ENCODE results near the gene AUH.
"Not testable (repeated sequence)": the region's sequence is repeated elsewhere in the genome, so short reads cannot be mapped to it uniquely, and the experiment has no call there.

AUH gene

GRCh38 chr9:91391818-91392217, 30.1 kb upstream of the AUH start:
- no peaks in the 10 kb centered on the region for H3K9me3 Mint-ChIP-seq
- H3K4me3 Mint-ChIP-seq = no peak overlapping the region
- H3K4me1 Mint-ChIP-seq (ENCODE audit: low read depth) = peaks cover 21% of the 10 kb centered on the region
- H3K36me3 Mint-ChIP-seq (ENCODE audit: low read depth) = no peaks in the 10 kb centered on the region
- no peak for DNase-seq
- H3K27ac Mint-ChIP-seq = no peak overlapping the region
- no peaks in the 10 kb centered on the region for H3K27me3 Mint-ChIP-seq

DNA sequence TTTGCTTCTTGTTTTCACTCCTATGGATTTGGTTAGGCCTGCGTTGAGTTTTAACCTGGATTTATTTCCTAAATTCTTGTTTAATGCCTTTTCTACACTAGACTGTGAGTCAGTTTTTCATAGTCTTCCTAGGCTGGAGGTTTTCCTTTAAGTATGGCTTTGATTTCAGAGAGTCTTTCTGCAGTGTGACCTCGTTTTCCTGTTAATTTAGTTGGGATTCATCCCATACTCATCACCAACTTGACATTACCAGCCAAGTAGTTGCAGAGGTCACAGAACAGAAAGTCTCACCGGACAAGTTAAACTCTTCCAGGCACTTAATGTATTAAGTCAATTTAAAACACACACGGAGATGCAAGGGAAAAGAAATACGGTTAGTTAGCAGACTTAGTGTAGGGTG, 29.7 kb upstream of the AUH start:
- no peak for DNase-seq
- no peaks in the 10 kb centered on the region for H3K27me3 Mint-ChIP-seq
- H3K9me3 Mint-ChIP-seq = no peaks in the 10 kb centered on the region
- H3K4me3 Mint-ChIP-seq = no peak overlapping the region
- no peak overlapping the region for H3K27ac Mint-ChIP-seq
- H3K4me1 Mint-ChIP-seq (ENCODE audit: low read depth) = peaks cover 20% of the 10 kb centered on the region
- H3K36me3 Mint-ChIP-seq (ENCODE audit: low read depth) = no peaks in the 10 kb centered on the region

DNA sequence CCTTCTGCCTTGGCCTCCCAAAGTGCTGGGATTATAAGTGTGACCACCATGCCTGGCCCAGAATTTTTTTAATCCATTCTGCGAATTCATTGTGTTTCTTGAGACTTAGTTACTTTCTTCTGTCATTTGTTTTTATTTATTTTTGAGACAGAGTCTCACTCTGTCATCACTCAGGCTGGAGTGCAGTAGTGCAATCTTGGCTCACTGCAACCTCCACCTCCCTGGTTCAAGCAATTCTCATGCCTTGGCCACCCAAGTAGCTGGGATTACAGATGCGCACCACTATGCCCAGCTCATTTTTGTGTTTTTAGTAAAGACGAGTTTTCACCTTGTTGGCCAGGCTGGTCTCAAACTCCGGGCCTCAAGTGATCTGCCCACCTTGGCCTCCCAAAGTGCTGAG, 28.0 kb upstream of the AUH start:
- H3K9me3 Mint-ChIP-seq, H3K4me3 Mint-ChIP-seq: not testable (repeated sequence)

GRCh38 chr9:91386765-91387164, 25.0 kb upstream of the AUH start:
- H3K36me3 Mint-ChIP-seq (ENCODE audit: low read depth) = no peaks in the 10 kb centered on the region
- no peak overlapping the region for H3K27ac Mint-ChIP-seq
- DNase-seq = no peak
- no peaks in the 10 kb centered on the region for H3K4me1 Mint-ChIP-seq (ENCODE audit: low read depth)
- no peaks in the 10 kb centered on the region for H3K9me3 Mint-ChIP-seq
- peaks cover 6% of the 10 kb centered on the region for H3K27me3 Mint-ChIP-seq
- no peak overlapping the region for H3K4me3 Mint-ChIP-seq

More for the DNA sequence above, 28.0 kb upstream of the AUH start:
- H3K27ac Mint-ChIP-seq; H3K27me3 Mint-ChIP-seq; DNase-seq; H3K4me1 Mint-ChIP-seq (ENCODE audit: low read depth); H3K36me3 Mint-ChIP-seq (ENCODE audit: low read depth): not testable (repeated sequence)

GRCh38 chr9:91384954-91385353, 23.2 kb upstream of the AUH start:
- H3K27ac Mint-ChIP-seq = no peak overlapping the region
- no peak overlapping the region for H3K4me3 Mint-ChIP-seq
- H3K9me3 Mint-ChIP-seq = no peaks in the 10 kb centered on the region
- H3K4me1 Mint-ChIP-seq (ENCODE audit: low read depth) = no peaks in the 10 kb centered on the region
- H3K27me3 Mint-ChIP-seq = peaks cover 15% of the 10 kb centered on the region
- no peak for DNase-seq
- H3K36me3 Mint-ChIP-seq (ENCODE audit: low read depth) = no peaks in the 10 kb centered on the region

GRCh38 chr9:91383577-91383976, 21.9 kb upstream of the AUH start:
- Mint-ChIP-seq H3K4me1 (ENCODE audit: low read depth) (no peaks in the 10 kb centered on the region), H3K27me3 (peaks cover 16% of the 10 kb centered on the region), H3K9me3 (no peaks in the 10 kb centered on the region), H3K4me3 (no peak overlapping the region), H3K27ac (no peak overlapping the region), H3K36me3 (ENCODE audit: low read depth) (no peaks in the 10 kb centered on the region)
- DNase-seq = no peak

GRCh38 chr9:91382298-91382697, 20.6 kb upstream of the AUH start:
- no peak for DNase-seq

GRCh38 chr9:91379426-91379825, 17.7 kb upstream of the AUH start:
- Mint-ChIP-seq H3K9me3 (peaks cover 4% of the 10 kb centered on the region), H3K27ac (no peak overlapping the region), H3K4me3 (no peak overlapping the region), H3K36me3 (ENCODE audit: low read depth) (no peaks in the 10 kb centered on the region), H3K27me3 (peaks cover 19% of the 10 kb centered on the region), H3K4me1 (ENCODE audit: low read depth) (peaks cover 6% of the 10 kb centered on the region)
- DNase-seq = no peak

More at GRCh38 chr9:91382298-91382697, 20.6 kb upstream of the AUH start:
- Mint-ChIP-seq H3K4me3 (no peak overlapping the region), H3K27ac (no peak overlapping the region), H3K36me3 (ENCODE audit: low read depth) (no peaks in the 10 kb centered on the region), H3K4me1 (ENCODE audit: low read depth) (no peaks in the 10 kb centered on the region), H3K9me3 (peaks cover 4% of the 10 kb centered on the region), H3K27me3 (peaks cover 16% of the 10 kb centered on the region)

GRCh38 chr9:91378695-91379127, 17.0 kb upstream of the AUH start:
- no peak for DNase-seq
- no peak overlapping the region for H3K27ac Mint-ChIP-seq
- peaks cover 4% of the 10 kb centered on the region for H3K9me3 Mint-ChIP-seq
- H3K4me3 Mint-ChIP-seq = no peak overlapping the region
- no peaks in the 10 kb centered on the region for H3K36me3 Mint-ChIP-seq (ENCODE audit: low read depth)
- peaks cover 6% of the 10 kb centered on the region for H3K4me1 Mint-ChIP-seq (ENCODE audit: low read depth)
- peaks cover 19% of the 10 kb centered on the region for H3K27me3 Mint-ChIP-seq

- not testable (repeated sequence) for H3K36me3 Mint-ChIP-seq (ENCODE audit: low read depth); H3K4me3 Mint-ChIP-seq; H3K27ac Mint-ChIP-seq; DNase-seq; H3K4me1 Mint-ChIP-seq (ENCODE audit: low read depth); H3K9me3 Mint-ChIP-seq
- H3K27me3 Mint-ChIP-seq = peaks cover 19% of the 10 kb centered on the region
Measured at GRCh38 chr9:91378054-91378453, 16.3 kb upstream of the AUH start.

GRCh38 chr9:91376239-91376638, 14.5 kb upstream of the AUH start:
- Mint-ChIP-seq H3K4me3 (no peak overlapping the region), H3K36me3 (ENCODE audit: low read depth) (no peaks in the 10 kb centered on the region), H3K27ac (no peak overlapping the region), H3K4me1 (ENCODE audit: low read depth) (peaks cover 6% of the 10 kb centered on the region), H3K9me3 (peaks cover 4% of the 10 kb centered on the region), H3K27me3 (peaks cover 12% of the 10 kb centered on the region)
- no peak for DNase-seq

DNA sequence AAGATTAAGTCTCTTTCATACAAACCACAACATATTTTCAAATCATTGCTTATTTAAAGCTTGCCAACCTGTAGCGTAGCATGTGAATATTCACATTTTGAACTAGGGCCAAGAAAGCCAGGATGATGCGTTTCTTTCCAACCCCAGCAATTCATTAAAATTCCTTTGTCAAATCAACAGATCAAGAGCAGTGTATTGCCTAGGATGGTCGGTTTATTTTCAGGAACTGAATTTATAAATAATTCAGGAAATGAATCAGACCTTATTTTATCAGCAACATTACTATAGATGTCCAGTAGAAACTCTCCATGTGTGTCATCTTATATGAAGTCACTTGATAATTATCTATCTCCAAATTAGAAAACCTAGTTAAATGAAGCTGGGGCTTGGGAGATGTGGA, 13.2 kb upstream of the AUH start:
- no peaks in the 10 kb centered on the region for H3K36me3 Mint-ChIP-seq (ENCODE audit: low read depth)
- peaks cover 8% of the 10 kb centered on the region for H3K27me3 Mint-ChIP-seq
- no peak overlapping the region for H3K27ac Mint-ChIP-seq
- H3K4me3 Mint-ChIP-seq = no peak overlapping the region
- peaks cover 6% of the 10 kb centered on the region for H3K4me1 Mint-ChIP-seq (ENCODE audit: low read depth)
- H3K9me3 Mint-ChIP-seq = peaks cover 4% of the 10 kb centered on the region
- no peak for DNase-seq

- H3K9me3 Mint-ChIP-seq = no peaks in the 10 kb centered on the region
- H3K27ac Mint-ChIP-seq = no peak overlapping the region
- H3K36me3 Mint-ChIP-seq (ENCODE audit: low read depth) = no peaks in the 10 kb centered on the region
- H3K4me3 Mint-ChIP-seq = no peak overlapping the region
- DNase-seq = no peak
- peaks cover 6% of the 10 kb centered on the region for H3K4me1 Mint-ChIP-seq (ENCODE audit: low read depth)
- peaks cover 10% of the 10 kb centered on the region for H3K27me3 Mint-ChIP-seq
Measured at GRCh38 chr9:91371894-91372293, 10.2 kb upstream of the AUH start.

DNA sequence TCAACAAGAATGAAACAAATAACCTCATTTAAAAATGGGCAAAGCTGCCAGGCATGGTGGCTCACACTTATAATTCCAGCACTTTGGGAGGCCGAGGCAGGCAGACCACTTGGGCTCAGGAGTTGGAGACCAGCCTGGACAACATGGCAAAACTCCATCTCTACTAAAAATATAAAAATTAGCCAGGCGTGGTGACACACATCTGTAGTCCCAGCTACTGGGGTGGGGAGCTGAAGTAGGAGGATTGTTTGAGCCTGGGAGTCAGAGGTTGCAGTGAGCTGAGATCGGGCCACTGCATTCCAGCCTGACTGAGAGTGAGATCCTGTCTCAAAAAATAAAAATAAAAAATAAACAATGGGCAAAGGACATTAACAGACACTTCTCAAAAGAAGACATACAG, 8.3 kb upstream of the AUH start:
- not testable (repeated sequence) for H3K4me1 Mint-ChIP-seq (ENCODE audit: low read depth); H3K9me3 Mint-ChIP-seq; H3K27ac Mint-ChIP-seq; H3K4me3 Mint-ChIP-seq; H3K27me3 Mint-ChIP-seq; H3K36me3 Mint-ChIP-seq (ENCODE audit: low read depth); DNase-seq

DNA sequence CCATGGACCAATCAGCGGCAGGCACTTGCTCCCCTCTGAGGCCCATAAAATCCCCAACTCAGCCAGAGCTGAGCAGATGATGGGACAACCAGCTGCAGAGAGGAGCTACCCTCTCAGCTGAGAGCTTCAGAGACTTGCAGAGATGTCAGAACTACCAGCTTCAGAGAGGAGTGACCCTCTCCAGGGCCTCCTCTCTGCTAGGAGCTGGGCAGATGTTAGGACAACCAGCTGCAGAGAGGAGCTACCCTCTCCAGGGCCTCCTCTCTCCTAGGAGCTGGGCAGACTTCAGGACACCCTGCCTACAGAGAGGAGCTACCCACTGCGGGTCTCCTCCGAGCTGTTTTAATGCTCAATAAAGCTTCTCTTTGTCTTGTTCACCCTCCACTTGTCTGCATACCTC, 3.0 kb upstream of the AUH start:
- Mint-ChIP-seq H3K9me3 (no peaks in the 10 kb centered on the region), H3K4me3 (no peak overlapping the region), H3K36me3 (ENCODE audit: low read depth) (peaks cover 18% of the 10 kb centered on the region), H3K27me3 (peaks cover 1% of the 10 kb centered on the region), H3K27ac (no peak overlapping the region), H3K4me1 (ENCODE audit: low read depth) (peaks cover 21% of the 10 kb centered on the region)
- DNase-seq = no peak

DNA sequence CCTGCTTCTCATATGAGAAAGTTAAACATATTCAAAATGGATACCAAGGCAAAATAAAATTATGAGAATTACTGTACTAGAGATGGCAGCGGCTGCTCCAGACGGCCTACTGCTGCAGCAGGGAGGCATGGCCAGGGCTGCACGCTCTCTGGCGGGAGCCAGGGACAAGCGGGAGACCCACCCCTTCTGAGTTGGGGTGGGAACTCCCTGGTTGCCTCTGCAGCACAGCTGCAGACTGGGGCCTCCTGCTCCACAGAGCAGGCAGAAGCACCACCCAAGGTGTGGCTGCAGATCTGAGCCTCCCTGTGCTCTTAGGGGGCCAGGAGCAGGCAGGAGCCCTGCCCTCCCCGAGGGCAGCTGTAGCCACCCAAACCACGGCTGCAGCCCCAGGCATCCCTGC, 2.3 kb upstream of the AUH start:
- Mint-ChIP-seq H3K4me3 (no peak overlapping the region), H3K27me3 (no peaks in the 10 kb centered on the region), H3K4me1 (ENCODE audit: low read depth) (peaks cover 28% of the 10 kb centered on the region), H3K27ac (no peak overlapping the region), H3K36me3 (ENCODE audit: low read depth) (peaks cover 25% of the 10 kb centered on the region), H3K9me3 (no peaks in the 10 kb centered on the region)
- DNase-seq = no peak

Data from activated T-cell treated with anti-CD3 and anti-CD28 coated beads, Interleukin-2, amount 50 U/mL, for 24 hours (primary cell).